HEK293 (cell line): ENCODE data around the gene CCDC57.

Experiments used
- CTCF ChIA-PET: fragments of 350-600 bp; formaldehyde crosslinking; extraction: SDS; loops from one replicate; lab custom pipeline; 2021; ENCODE audit warnings: antibody characterized with exemption; lab: Yijun Ruan, JAX
- POLR2A ChIA-PET: fragments of 300-600 bp; formaldehyde crosslinking; extraction: SDS; loops from one replicate; lab custom pipeline; 2020; ENCODE audit warnings: antibody characterized with exemption, inconsistent platforms; lab: Yijun Ruan, JAX
- H3K27ac ChIP-seq: fragments of 200-500 bp; sonication (Bioruptor generic); 2 replicates; pipeline ENCODE4 v1.5.1; 2014; ENCODE audit warnings: low read depth, low read length, control low read depth, inconsistent platforms; ENCODE audit errors: extremely low read depth
- H3K36me3 ChIP-seq, 2 experiments: fragments of 200-500 bp in 1 of 2; sonication (Bioruptor generic) in 1 of 2; 1 replicate in 1 of 2; 2 replicates in 1 of 2; pipeline ENCODE4 v1.5.1; 2014 to 2017; ENCODE audit warnings: inconsistent platforms in 2 of 2, low read length in 2 of 2; ENCODE audit not compliant: control insufficient read depth in 2 of 2, insufficient read depth in 1 of 2
- H3K4me1 ChIP-seq: fragments of 200-500 bp; sonication (Bioruptor generic); 2 replicates; pipeline ENCODE4 v1.5.1; 2014; ENCODE audit warnings: mild to moderate bottlenecking, low read length, inconsistent platforms; ENCODE audit not compliant: control insufficient read depth, insufficient read depth
- H3K4me3 ChIP-seq: 2 replicates; pipeline ENCODE4 v1.5.1; 2011; ENCODE audit warnings: low read depth, mild to moderate bottlenecking, control low read depth, low read length, moderate library complexity
- H3K9me3 ChIP-seq: fragments of 200-500 bp; sonication (Bioruptor generic); 2 replicates; pipeline ENCODE4 v1.5.1; 2014; ENCODE audit warnings: low read depth, low read length, inconsistent platforms; ENCODE audit not compliant: control insufficient read depth, insufficient read depth
- BCL11B ChIP-seq: fragments of 450-650 bp; formaldehyde crosslinking; IDR thresholded peaks from 2 replicates; pipeline ENCODE4 v1.5.1; 2016; ENCODE audit warnings: low read depth, missing biosample characterization, missing genetic modification characterization
- EGR2 ChIP-seq: fragments of 450-650 bp; formaldehyde crosslinking; IDR thresholded peaks from 2 replicates; pipeline ENCODE4 v1.5.1; 2016; ENCODE audit warnings: low read depth, missing biosample characterization, missing genetic modification characterization
- GLIS1 ChIP-seq: fragments of 450-650 bp; formaldehyde crosslinking; IDR thresholded peaks from 2 replicates; pipeline ENCODE4 v1.5.1; 2016; ENCODE audit warnings: missing biosample characterization, missing genetic modification characterization
- HOXC10 ChIP-seq: sonication (generic); formaldehyde crosslinking; IDR thresholded peaks from 2 replicates; pipeline ENCODE4 v1.8.1; 2023; ENCODE audit warnings: mild to moderate bottlenecking, missing genetic modification reagents
- KLF16 ChIP-seq: fragments of 450-650 bp; formaldehyde crosslinking; IDR thresholded peaks from 2 replicates; pipeline ENCODE4 v1.5.1; 2017; ENCODE audit warnings: missing biosample characterization, missing genetic modification characterization
- KLF7 ChIP-seq: fragments of 450-650 bp; formaldehyde crosslinking; IDR thresholded peaks from 2 replicates; pipeline ENCODE4 v1.5.1; 2016; ENCODE audit warnings: missing biosample characterization, missing genetic modification characterization, borderline replicate concordance
- REST ChIP-seq: fragments of 450-650 bp; formaldehyde crosslinking; IDR thresholded peaks from 2 replicates; pipeline ENCODE4 v1.5.1; 2016; ENCODE audit warnings: missing biosample characterization, missing genetic modification characterization
- SCRT2 ChIP-seq: fragments of 450-650 bp; formaldehyde crosslinking; IDR thresholded peaks from 2 replicates; pipeline ENCODE4 v1.5.1; 2016; ENCODE audit warnings: missing biosample characterization, missing genetic modification characterization
- ZBTB17 ChIP-seq: fragments of 450-650 bp; formaldehyde crosslinking; IDR thresholded peaks from 2 replicates; pipeline ENCODE4 v1.5.1; 2016; ENCODE audit warnings: missing biosample characterization, missing genetic modification characterization
- ZBTB26 ChIP-seq: fragments of 450-650 bp; formaldehyde crosslinking; optimal IDR thresholded peaks from 2 replicates; pipeline ENCODE3; 2016; ENCODE audit warnings: missing biosample characterization, mild to moderate bottlenecking, missing genetic modification characterization
- ZEB2 ChIP-seq: fragments of 450-650 bp; formaldehyde crosslinking; IDR thresholded peaks from 2 replicates; pipeline ENCODE4 v1.5.1; 2016; ENCODE audit warnings: missing biosample characterization, missing genetic modification characterization
- ZNF146 ChIP-seq: fragments of 450-650 bp; formaldehyde crosslinking; IDR thresholded peaks from 2 replicates; pipeline ENCODE4 v1.5.1; 2016; ENCODE audit warnings: missing biosample characterization, missing genetic modification characterization
- ZNF24 ChIP-seq: fragments of 450-650 bp; formaldehyde crosslinking; IDR thresholded peaks from 2 replicates; pipeline ENCODE4 v1.5.1; 2016; ENCODE audit warnings: missing biosample characterization, missing genetic modification characterization
- ZNF248 ChIP-seq: fragments of 450-650 bp; formaldehyde crosslinking; IDR thresholded peaks from 2 replicates; pipeline ENCODE4 v1.5.1; 2017; ENCODE audit warnings: missing biosample characterization, missing genetic modification characterization
- ZNF510 ChIP-seq: fragments of 450-650 bp; formaldehyde crosslinking; IDR thresholded peaks from 2 replicates; pipeline ENCODE4 v1.5.1; 2018; ENCODE audit warnings: mild to moderate bottlenecking, missing genetic modification characterization, missing biosample characterization; ENCODE audit not compliant: insufficient replicate concordance
- ZNF558 ChIP-seq: fragments of 450-650 bp; formaldehyde crosslinking; IDR thresholded peaks from 2 replicates; pipeline ENCODE4 v1.5.1; 2016; ENCODE audit warnings: missing biosample characterization, missing genetic modification characterization
- ZNF560 ChIP-seq: fragments of 450-650 bp; formaldehyde crosslinking; IDR thresholded peaks from 2 replicates; pipeline ENCODE4 v1.5.1; 2017; ENCODE audit warnings: missing biosample characterization, missing genetic modification characterization, borderline replicate concordance
- ZNF624 ChIP-seq: fragments of 450-650 bp; formaldehyde crosslinking; IDR thresholded peaks from 2 replicates; pipeline ENCODE4 v1.5.1; 2017; ENCODE audit warnings: missing biosample characterization, missing genetic modification characterization
- ZNF707 ChIP-seq: fragments of 450-650 bp; formaldehyde crosslinking; IDR thresholded peaks from 2 replicates; pipeline ENCODE4 v1.5.1; 2016; ENCODE audit warnings: missing biosample characterization, missing genetic modification characterization
- ZNF777 ChIP-seq: fragments of 450-650 bp; formaldehyde crosslinking; IDR thresholded peaks from 2 replicates; pipeline ENCODE4 v1.5.1; 2017; ENCODE audit warnings: missing biosample characterization, missing genetic modification characterization, borderline replicate concordance
- TF ChIP-seq, protein P1 (sequence below): sonication (generic); formaldehyde crosslinking; IDR thresholded peaks from 2 replicates; pipeline ENCODE4 v1.8.1; 2022; ENCODE audit warnings: mild to moderate bottlenecking, moderate library complexity, missing genetic modification reagents
- TF ChIP-seq, protein P2 (sequence below): fragments of 450-650 bp; formaldehyde crosslinking; conservative IDR thresholded peaks from 2 replicates; pipeline ENCODE4 v1.5.1; 2016; ENCODE audit warnings: low read depth, missing biosample characterization, missing genetic modification characterization
- TF ChIP-seq, protein P3 (sequence below): fragments of 450-650 bp; formaldehyde crosslinking; IDR thresholded peaks from 2 replicates; pipeline ENCODE4 v1.5.1; 2016; ENCODE audit warnings: missing biosample characterization, missing genetic modification characterization

CCDC57 gene

DNA sequence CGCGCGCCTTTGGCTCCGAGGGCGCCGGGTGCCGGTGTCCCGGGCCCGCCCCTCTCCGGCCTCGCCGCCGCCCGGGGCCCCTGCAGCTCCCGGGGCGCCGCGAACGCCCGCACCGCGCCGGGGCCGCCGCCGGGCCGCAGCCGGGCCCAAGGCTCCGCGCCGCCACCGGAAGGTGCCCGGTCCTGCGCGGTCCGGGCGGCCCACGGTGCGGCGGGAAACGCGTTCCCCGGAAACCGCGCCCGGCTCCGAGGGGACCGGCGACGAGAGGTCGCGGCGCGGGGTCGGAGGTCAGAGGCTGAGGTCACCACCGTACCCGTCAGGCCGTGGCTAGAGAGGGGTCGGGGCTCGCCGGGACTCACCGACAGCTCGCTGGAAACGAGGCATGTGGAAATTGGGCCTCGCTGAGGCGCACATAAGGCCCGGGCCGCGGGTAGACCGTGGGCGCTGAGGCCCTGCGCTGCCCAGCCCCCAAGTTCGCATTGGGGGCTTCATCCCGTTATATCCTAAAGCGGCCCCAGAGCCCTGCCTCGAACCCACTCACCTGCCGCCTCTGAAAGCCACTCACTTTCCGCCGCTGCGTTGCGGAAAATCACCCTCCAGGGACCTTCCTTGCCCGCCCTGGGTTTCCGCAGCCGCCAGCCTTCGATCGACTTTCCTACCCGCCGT lies 146.9 kb downstream of the CCDC57 start, which contains the start of gene DUS1L (continued):
- TF ChIP-seq ZNF248 (tag by site-specific recombination) (no peak), ZEB2 (tag by site-specific recombination) (peak; percentile 76), BCL11B (tag by site-specific recombination) (peak; percentile 100), ZNF24 (tag by site-specific recombination) (peak; percentile 78)

- Histone ChIP-seq H3K36me3 (peaks cover 0 to 44% of the 10 kb centered on the region in 2 experiments; a peak in 1 of 3 replicates), H3K27ac (peak overlapping the region; percentile 95), H3K9me3 (no peaks in the 10 kb centered on the region), H3K4me3 (peak overlapping the region; percentile 83), H3K4me1 (peaks cover 7% of the 10 kb centered on the region; the same call in 1 of the 2 replicates)
- ChIA-PET POLR2A (interaction anchor here (0.6 to 2.5 kb wide), 7 partner anchors 12 to 30 kb away, joined by 3 to 19 read pairs (median 4); partner anchors contain the start of genes DCXR and GPS1), CTCF (interaction anchor here (0.6 to 1.9 kb wide), 3 partner anchors 11 to 92 kb away, joined by 3 to 5 read pairs (median 3); no protein-coding TSS in a partner anchor)
- TF ChIP-seq ZNF558 (tag by site-specific recombination) (no peak), ZNF707 (no peak), SCRT2 (tag by site-specific recombination) (no peak), ZBTB26 (tag by site-specific recombination) (peak; percentile 53), ZNF146 (tag by site-specific recombination) (no peak), REST (no peak), KLF16 (tag by site-specific recombination) (no peak), HOXC10 (0 out of 2 replicates have a peak, but pooled peaks have one; percentile 17), EGR2 (tag by site-specific recombination) (no peak), GLIS1 (0 out of 2 replicates have a peak, but pooled peaks have one; percentile 12), ZNF510 (tag by site-specific recombination) (no peak), ZNF624 (tag by site-specific recombination) (no peak), ZNF560 (tag by site-specific recombination) (no peak), ZNF777 (tag by site-specific recombination) (no peak), ZBTB17 (tag by site-specific recombination) (no peak), KLF7 (tag by site-specific recombination) (no peak)
- TF ChIP-seq, protein P1, sequence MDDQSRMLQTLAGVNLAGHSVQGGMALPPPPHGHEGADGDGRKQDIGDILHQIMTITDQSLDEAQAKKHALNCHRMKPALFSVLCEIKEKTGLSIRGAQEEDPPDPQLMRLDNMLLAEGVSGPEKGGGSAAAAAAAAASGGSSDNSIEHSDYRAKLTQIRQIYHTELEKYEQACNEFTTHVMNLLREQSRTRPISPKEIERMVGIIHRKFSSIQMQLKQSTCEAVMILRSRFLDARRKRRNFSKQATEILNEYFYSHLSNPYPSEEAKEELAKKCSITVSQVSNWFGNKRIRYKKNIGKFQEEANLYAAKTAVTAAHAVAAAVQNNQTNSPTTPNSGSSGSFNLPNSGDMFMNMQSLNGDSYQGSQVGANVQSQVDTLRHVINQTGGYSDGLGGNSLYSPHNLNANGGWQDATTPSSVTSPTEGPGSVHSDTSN (CRISPR knock-in tag) = no peak
- TF ChIP-seq, protein P2, sequence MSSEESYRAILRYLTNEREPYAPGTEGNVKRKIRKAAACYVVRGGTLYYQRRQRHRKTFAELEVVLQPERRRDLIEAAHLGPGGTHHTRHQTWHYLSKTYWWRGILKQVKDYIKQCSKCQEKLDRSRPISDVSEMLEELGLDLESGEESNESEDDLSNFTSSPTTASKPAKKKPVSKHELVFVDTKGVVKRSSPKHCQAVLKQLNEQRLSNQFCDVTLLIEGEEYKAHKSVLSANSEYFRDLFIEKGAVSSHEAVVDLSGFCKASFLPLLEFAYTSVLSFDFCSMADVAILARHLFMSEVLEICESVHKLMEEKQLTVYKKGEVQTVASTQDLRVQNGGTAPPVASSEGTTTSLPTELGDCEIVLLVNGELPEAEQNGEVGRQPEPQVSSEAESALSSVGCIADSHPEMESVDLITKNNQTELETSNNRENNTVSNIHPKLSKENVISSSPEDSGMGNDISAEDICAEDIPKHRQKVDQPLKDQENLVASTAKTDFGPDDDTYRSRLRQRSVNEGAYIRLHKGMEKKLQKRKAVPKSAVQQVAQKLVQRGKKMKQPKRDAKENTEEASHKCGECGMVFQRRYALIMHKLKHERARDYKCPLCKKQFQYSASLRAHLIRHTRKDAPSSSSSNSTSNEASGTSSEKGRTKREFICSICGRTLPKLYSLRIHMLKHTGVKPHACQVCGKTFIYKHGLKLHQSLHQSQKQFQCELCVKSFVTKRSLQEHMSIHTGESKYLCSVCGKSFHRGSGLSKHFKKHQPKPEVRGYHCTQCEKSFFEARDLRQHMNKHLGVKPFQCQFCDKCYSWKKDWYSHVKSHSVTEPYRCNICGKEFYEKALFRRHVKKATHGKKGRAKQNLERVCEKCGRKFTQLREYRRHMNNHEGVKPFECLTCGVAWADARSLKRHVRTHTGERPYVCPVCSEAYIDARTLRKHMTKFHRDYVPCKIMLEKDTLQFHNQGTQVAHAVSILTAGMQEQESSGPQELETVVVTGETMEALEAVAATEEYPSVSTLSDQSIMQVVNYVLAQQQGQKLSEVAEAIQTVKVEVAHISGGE (tag by site-specific recombination) = peak; percentile 32; the same call in 1 of the 2 replicates
- TF ChIP-seq, protein P3, sequence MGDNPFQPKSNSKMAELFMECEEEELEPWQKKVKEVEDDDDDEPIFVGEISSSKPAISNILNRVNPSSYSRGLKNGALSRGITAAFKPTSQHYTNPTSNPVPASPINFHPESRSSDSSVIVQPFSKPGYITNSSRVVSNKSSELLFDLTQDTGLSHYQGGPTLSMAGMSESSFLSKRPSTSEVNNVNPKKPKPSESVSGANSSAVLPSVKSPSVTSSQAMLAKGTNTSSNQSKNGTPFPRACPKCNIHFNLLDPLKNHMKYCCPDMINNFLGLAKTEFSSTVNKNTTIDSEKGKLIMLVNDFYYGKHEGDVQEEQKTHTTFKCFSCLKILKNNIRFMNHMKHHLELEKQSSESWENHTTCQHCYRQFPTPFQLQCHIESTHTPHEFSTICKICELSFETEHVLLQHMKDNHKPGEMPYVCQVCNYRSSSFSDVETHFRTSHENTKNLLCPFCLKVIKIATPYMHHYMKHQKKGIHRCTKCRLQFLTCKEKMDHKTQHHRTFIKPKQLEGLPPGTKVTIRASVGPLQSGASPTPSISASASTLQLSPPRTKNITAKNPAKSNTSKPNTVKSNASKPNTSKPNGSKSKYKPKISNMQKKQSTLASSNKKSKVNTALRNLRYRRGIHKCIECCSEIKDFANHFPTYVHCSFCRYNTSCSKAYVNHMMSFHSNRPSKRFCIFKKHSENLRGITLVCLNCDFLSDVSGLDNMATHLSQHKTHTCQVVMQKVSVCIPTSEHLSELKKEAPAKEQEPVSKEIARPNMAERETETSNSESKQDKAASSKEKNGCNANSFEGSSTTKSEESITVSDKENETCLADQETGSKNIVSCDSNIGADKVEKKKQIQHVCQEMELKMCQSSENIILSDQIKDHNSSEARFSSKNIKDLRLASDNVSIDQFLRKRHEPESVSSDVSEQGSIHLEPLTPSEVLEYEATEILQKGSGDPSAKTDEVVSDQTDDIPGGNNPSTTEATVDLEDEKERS (tag by site-specific recombination) = no peak
Measured at GRCh38 chr17:82065193-82065637, 147.4 kb downstream of the CCDC57 start.
